ENCODE results near the gene UBE2J1. TPM values are rescaled to one million over a fixed set of nuclear protein-coding genes. Genes with fewer than 3 reads are reported as not detected.

UBE2J1 gene
- total and polyA plus RNA-seq, 10 donors, result 48.3 to 115 (median 71.7) TPM

GRCh38 chr6:89359561-89359960 lies 7.0 kb upstream of the UBE2J1 start:
- no peaks in the 10 kb centered on the region for H3K9me3 ChIP-seq
- TF ChIP-seq POLR2AphosphoS5 (IDR thresholded peaks at IDR 0.05) (no peak), POLR2A (IDR thresholded peaks at IDR 0.05) (no peak), CTCF (IDR thresholded peaks at IDR 0.05 in 8 of 11, conservative IDR thresholded peaks at IDR 0.05 in 3 of 11) (no peak)
- no peak overlapping the region for H3K27ac ChIP-seq
- H3K27me3 ChIP-seq (replicated peaks in 1 of 7), result no peaks in the 10 kb centered on the region
- no peaks in the 10 kb centered on the region for H3K36me3 ChIP-seq
- no peak for DNase-seq
- peaks cover 16 to 69% (median 37%) of the 10 kb centered on the region in 6 donors for H3K4me1 ChIP-seq
- intact Hi-C loops (cut with DNase I; ENCODE audit: low total_unique reads), result no loop called here
- WGBS, 5 donors, result 11 to 29% (median 17%) methylated on average over 1 of the region's 1 CpG
- no peak overlapping the region for H3K4me3 ChIP-seq

- WGBS, 5 donors, result 4 to 12% (median 7%) methylated on average over 3 of the region's 3 CpGs
- Histone ChIP-seq H3K27ac (peak overlapping the region; percentile 59 to 86 (median 76)), H3K27me3 (replicated peaks in 1 of 7) (no peaks in the 10 kb centered on the region), H3K4me1 (peaks cover 16 to 79% (median 47%) of the 10 kb centered on the region in 6 donors), H3K9me3 (no peaks in the 10 kb centered on the region), H3K4me3 (peak overlapping the region in 7 of 8 donors; percentile 4 to 56 (median 19)), H3K36me3 (no peaks in the 10 kb centered on the region)
- intact Hi-C loops (cut with DNase I; ENCODE audit: low total_unique reads), result no loop called here
- no peak for DNase-seq
- TF ChIP-seq CTCF (IDR thresholded peaks at IDR 0.05 in 8 of 11, conservative IDR thresholded peaks at IDR 0.05 in 3 of 11) (no peak), POLR2A (IDR thresholded peaks at IDR 0.05) (no peak), POLR2AphosphoS5 (IDR thresholded peaks at IDR 0.05) (peak in 1 of 3 donors; percentile 65)
Measured at GRCh38 chr6:89357390-89357789, 4.9 kb upstream of the UBE2J1 start.

GRCh38 chr6:89356642-89357170 lies 4.2 kb upstream of the UBE2J1 start:
- TF ChIP-seq POLR2A (IDR thresholded peaks at IDR 0.05) (no peak), CTCF (IDR thresholded peaks at IDR 0.05 in 8 of 11, conservative IDR thresholded peaks at IDR 0.05 in 3 of 11) (no peak), POLR2AphosphoS5 (IDR thresholded peaks at IDR 0.05) (no peak)
- H3K4me1 ChIP-seq, result peaks cover 16 to 83% (median 48%) of the 10 kb centered on the region in 6 donors
- peak overlapping the region; percentile 59 to 86 (median 76) for H3K27ac ChIP-seq
- no peaks in the 10 kb centered on the region for H3K36me3 ChIP-seq
- WGBS, 5 donors, result 11 to 34% (median 18%) methylated on average over 1 of the region's 1 CpG
- intact Hi-C loops (cut with DNase I; ENCODE audit: low total_unique reads), result no loop called here
- H3K27me3 ChIP-seq (replicated peaks in 1 of 7), result no peaks in the 10 kb centered on the region
- H3K4me3 ChIP-seq, result peak overlapping the region in 3 of 8 donors; percentile 19 to 56 (median 20)
- no peak for DNase-seq
- no peaks in the 10 kb centered on the region for H3K9me3 ChIP-seq

- peak overlapping the region in 7 of 8 donors; percentile 68 to 86 (median 78) for H3K27ac ChIP-seq
Measured at GRCh38 chr6:89355511-89356194, 3.1 kb upstream of the UBE2J1 start.

More at GRCh38 chr6:89355511-89356194, 3.1 kb upstream of the UBE2J1 start:
- DNase-seq, result no peak
- intact Hi-C loops (cut with DNase I; ENCODE audit: low total_unique reads), result no loop called here
- 75 to 87% (median 82%) methylated on average over 2 of the region's 2 CpGs for WGBS, 5 donors
- no peak for TF ChIP-seq POLR2AphosphoS5 (IDR thresholded peaks at IDR 0.05)
- Histone ChIP-seq H3K4me3 (no peak overlapping the region), H3K9me3 (no peaks in the 10 kb centered on the region), H3K4me1 (peaks cover 16 to 88% (median 56%) of the 10 kb centered on the region in 6 donors), H3K27me3 (replicated peaks in 1 of 7) (no peaks in the 10 kb centered on the region), H3K36me3 (no peaks in the 10 kb centered on the region)

Data from spleen (tissue), 11 donors.